Endothelial cell of umbilical vein (primary cell): ENCODE data around the gene CCNE1. TPM values are rescaled to one million over a fixed set of nuclear protein-coding genes. Genes with fewer than 3 reads are reported as not detected.

Experiments used
- BruUV-seq: library from RNA; stranded (reverse); fragments of 400-500 nt; replicated peaks from 2 replicates; lab custom pipeline; 2021; lab: Mats Ljungman, UMichigan
- CTCF ChIA-PET: fragments of 300-600, 350-600 bp; sonication (Branson Sonifier 250); formaldehyde crosslinking; loops from one replicate; lab custom pipeline; 2021; ENCODE audit warnings: antibody characterized with exemption, inconsistent platforms; lab: Charles Lee
- POLR2A ChIA-PET: fragments of 300-600, 350-600 bp; sonication (Branson Sonifier 250); formaldehyde crosslinking; loops from one replicate; lab custom pipeline; 2021; ENCODE audit warnings: antibody characterized with exemption, inconsistent platforms; lab: Charles Lee
- DNase-seq: peaks from one replicate; pipeline ENCODE4 v3.0.0-alpha.2; 2011; ENCODE audit warnings: low read depth, low spot score
- FAIRE-seq: peaks from 2 replicates; lab custom pipeline; 2011; peaks lifted over from hg19 to GRCh38; lab: Jason Lieb, UNC
- H2AFZ ChIP-seq: 2 replicates; pipeline ENCODE4 v1.6.0; 2012; ENCODE audit warnings: low read depth, low read length, control low read depth, inconsistent platforms
- H3K27ac ChIP-seq: 2 replicates; pipeline ENCODE4 v1.5.1; 2011; ENCODE audit warnings: low read depth, mild to moderate bottlenecking, control low read depth, low read length, moderate library complexity; ENCODE audit not compliant: insufficient read depth
- H3K27me3 ChIP-seq, 2 experiments: 2 replicates each; pipeline versions ENCODE4 v1.6.0 to v1.6.1; 2011; ENCODE audit warnings: low read length in 2 of 2, mixed read lengths in 1 of 2; ENCODE audit not compliant: control insufficient read depth in 2 of 2, insufficient read depth in 2 of 2
- H3K36me3 ChIP-seq, 2 experiments: 2 replicates in 1 of 2; 3 replicates in 1 of 2; pipeline ENCODE4 v1.5.1; 2011; ENCODE audit warnings: low read length in 2 of 2, mild to moderate bottlenecking in 1 of 2, moderate library complexity in 1 of 2; ENCODE audit not compliant: control insufficient read depth in 2 of 2, insufficient read depth in 2 of 2; ENCODE audit errors: extremely low read depth in 1 of 2
- H3K4me1 ChIP-seq: 3 replicates; pipeline ENCODE4 v1.5.1; 2011; ENCODE audit warnings: mild to moderate bottlenecking, low read length; ENCODE audit not compliant: control insufficient read depth, insufficient read depth; ENCODE audit errors: extremely low read depth
- H3K4me2 ChIP-seq: 2 replicates; pipeline ENCODE4 v1.6.1; 2011; ENCODE audit warnings: low read length, control low read depth, mixed read lengths; ENCODE audit not compliant: insufficient read depth
- H3K4me3 ChIP-seq, 3 experiments: fragments of 200-600 bp in 1 of 3; sonication (generic), shearing (Covaris generic) in 1 of 3; replicated peaks in 1 of 3; 2 replicates each; pipeline ENCODE4 v1.5.1; 2011 to 2016; ENCODE audit warnings: control low read depth in 3 of 3, low read length in 3 of 3, mild to moderate bottlenecking in 2 of 3, inconsistent platforms in 1 of 3, low read depth in 1 of 3, moderate library complexity in 1 of 3; ENCODE audit not compliant: insufficient read depth in 1 of 3
- H3K79me2 ChIP-seq: 2 replicates; pipeline ENCODE4 v1.6.0; 2012; ENCODE audit warnings: low read length, inconsistent platforms; ENCODE audit not compliant: control insufficient read depth, insufficient read depth
- H3K9ac ChIP-seq: replicated peaks from 2 replicates; pipeline ENCODE3; 2011; ENCODE audit warnings: low read length, control low read depth; ENCODE audit not compliant: insufficient read depth; ENCODE audit errors: extremely low read depth
- H3K9me1 ChIP-seq: replicated peaks from 3 replicates; pipeline ENCODE4 v1.6.0; 2011; ENCODE audit warnings: mild to moderate bottlenecking, low read length; ENCODE audit not compliant: control insufficient read depth, insufficient read depth; ENCODE audit errors: extremely low read depth
- H3K9me3 ChIP-seq: replicated peaks from 2 replicates; pipeline ENCODE4 v1.5.1; 2012; ENCODE audit warnings: low read length, inconsistent platforms; ENCODE audit not compliant: control insufficient read depth, insufficient read depth
- H4K20me1 ChIP-seq: replicated peaks from 2 replicates; pipeline ENCODE3; 2011; ENCODE audit warnings: mild to moderate bottlenecking, low read length; ENCODE audit not compliant: control insufficient read depth, insufficient read depth; ENCODE audit errors: extremely low read depth
- CTCF ChIP-seq, 2 donors: IDR thresholded peaks; 1 replicate in 1 of 2; 2 replicates in 1 of 2; pipeline ENCODE4 v1.5.1; 2011; ENCODE audit warnings: low read length in 2 of 2, mild to moderate bottlenecking in 2 of 2, moderate library complexity in 2 of 2, control low read depth in 1 of 2, inconsistent platforms in 1 of 2, low read depth in 1 of 2; ENCODE audit not compliant: insufficient read depth in 1 of 2; ENCODE audit errors: extremely low read depth in 1 of 2
- EZH2 ChIP-seq: IDR thresholded peaks from 2 replicates; pipeline ENCODE4 v1.6.1; 2012; ENCODE audit warnings: borderline replicate concordance, low read depth, mild to moderate bottlenecking, moderate library complexity, low read length, inconsistent platforms; ENCODE audit not compliant: severe bottlenecking
- FOS ChIP-seq: IDR thresholded peaks from 2 replicates; pipeline ENCODE4 v1.6.1; 2011; ENCODE audit warnings: mild to moderate bottlenecking, low read length, moderate library complexity, borderline replicate concordance; ENCODE audit not compliant: insufficient read depth
- GATA2 ChIP-seq: IDR thresholded peaks from 2 replicates; pipeline ENCODE4 v1.7.0; 2011; ENCODE audit warnings: low read depth, mild to moderate bottlenecking, moderate library complexity, mixed read lengths, low read length; ENCODE audit not compliant: insufficient read length, insufficient read depth
- JUN ChIP-seq: IDR thresholded peaks from 2 replicates; pipeline ENCODE4 v1.6.1; 2011; ENCODE audit warnings: borderline replicate concordance, low read depth; ENCODE audit not compliant: insufficient read length, insufficient read depth
- MAX ChIP-seq: IDR thresholded peaks from 2 replicates; pipeline ENCODE4 v1.6.1; 2011; ENCODE audit not compliant: insufficient read depth, insufficient read length
- MYC ChIP-seq: IDR thresholded peaks from one replicate; pipeline ENCODE4 v1.6.1; 2011; ENCODE audit warnings: mild to moderate bottlenecking, low read depth, low read length
- POLR2A ChIP-seq: IDR thresholded peaks from 2 replicates; pipeline ENCODE4 v1.6.1; 2012; ENCODE audit warnings: low read depth, mild to moderate bottlenecking, control low read depth, low read length
- POLR2AphosphoS5 ChIP-seq: IDR thresholded peaks from 2 replicates; pipeline ENCODE4 v1.6.1; 2012; ENCODE audit warnings: low read depth, mild to moderate bottlenecking, control low read depth, low read length, moderate library complexity; ENCODE audit not compliant: insufficient read depth
- dilution Hi-C: fragments of 300-500 bp; cut with MboI; formaldehyde crosslinking; loops from one replicate; pipeline ENCODE4 v1.15.0; 2019; ENCODE audit warnings: low sequenced_read_pairs; ENCODE audit not compliant: extremely low pct_ligation_motif_present
- intact Hi-C: fragments of 100-400 bp; cut with micrococcal nuclease; formaldehyde crosslinking; loops from one replicate; pipeline ENCODE4 v1.10.0; 2022
- polyA plus RNA-seq, 4 experiments: library from polyadenylated mRNA; depleted of rRNA in 3 of 4; stranded (reverse) in 3 of 4; unstranded in 1 of 4; fragments of >200 nt; gene quantifications; 2 replicates each; pipeline versions ENCODE4 v1.2.1 to v1.2.3, GENCODE V29; 2011 to 2012; ENCODE audit warnings: missing spikeins in 1 of 4
- total RNA-seq: library from RNA; stranded (reverse); gene quantifications from 2 replicates; pipeline ENCODE4 v1.2.3, GENCODE V29; 2021

Gene CCNE1
- total and polyA plus RNA-seq, 2 donors (not counting 3 experiments of a cell fraction or from before 2014, with no cell fraction given), result 8.3 to 10.1 TPM

- no TSS peak for BruUV-seq
- CTCF ChIA-PET, result interaction anchor here (1.3 to 6.7 kb wide), 8 partner anchors 13 to 155 kb away, joined by 3 to 116 read pairs (median 7); no protein-coding TSS in a partner anchor
- DNase-seq (no peak), FAIRE-seq (no peak)
- Histone ChIP-seq H4K20me1 (no peaks in the 10 kb centered on the region), H3K9ac (no peak overlapping the region), H3K4me3 (no peak overlapping the region), H3K79me2 (no peaks in the 10 kb centered on the region), H3K27ac (no peak overlapping the region), H3K9me1 (no peaks in the 10 kb centered on the region), H3K4me1 (peaks cover 4% of the 10 kb centered on the region), H3K36me3 (no peaks in the 10 kb centered on the region), H3K4me2 (no peak overlapping the region), H2AFZ (no peak overlapping the region), H3K27me3 (no peaks in the 10 kb centered on the region), H3K9me3 (no peaks in the 10 kb centered on the region)
- intact Hi-C loops (no loop called here), dilution Hi-C loops (no loop called here)
- POLR2A ChIA-PET, result no interaction called here
- no peak for TF ChIP-seq EZH2
- TF ChIP-seq POLR2A, result no peak
- no peak for TF ChIP-seq JUN
- TF ChIP-seq MAX, result no peak
- no peak for TF ChIP-seq GATA2
- TF ChIP-seq FOS, result no peak
- no peak for TF ChIP-seq MYC
- no peak for TF ChIP-seq POLR2AphosphoS5
- no peak for TF ChIP-seq CTCF (IDR thresholded peaks at IDR 0.05; ENCODE audit: extremely low read depth in 1 of 2, insufficient read depth in 1 of 2, low read depth in 1 of 2, low read length in 2 of 2)
These were observed 59.4 kb downstream of the CCNE1 start for GRCh38 chr19:29871143-29871542.
